ENCODE measurements around the gene NAA60.
A peak's percentile ranks its signal among the peaks of the same experiment; 100 is the strongest.
"Not testable (repeated sequence)": the region's sequence is repeated elsewhere in the genome, so short reads cannot be mapped to it uniquely, and the experiment has no call there.

NAA60 gene

DNA sequence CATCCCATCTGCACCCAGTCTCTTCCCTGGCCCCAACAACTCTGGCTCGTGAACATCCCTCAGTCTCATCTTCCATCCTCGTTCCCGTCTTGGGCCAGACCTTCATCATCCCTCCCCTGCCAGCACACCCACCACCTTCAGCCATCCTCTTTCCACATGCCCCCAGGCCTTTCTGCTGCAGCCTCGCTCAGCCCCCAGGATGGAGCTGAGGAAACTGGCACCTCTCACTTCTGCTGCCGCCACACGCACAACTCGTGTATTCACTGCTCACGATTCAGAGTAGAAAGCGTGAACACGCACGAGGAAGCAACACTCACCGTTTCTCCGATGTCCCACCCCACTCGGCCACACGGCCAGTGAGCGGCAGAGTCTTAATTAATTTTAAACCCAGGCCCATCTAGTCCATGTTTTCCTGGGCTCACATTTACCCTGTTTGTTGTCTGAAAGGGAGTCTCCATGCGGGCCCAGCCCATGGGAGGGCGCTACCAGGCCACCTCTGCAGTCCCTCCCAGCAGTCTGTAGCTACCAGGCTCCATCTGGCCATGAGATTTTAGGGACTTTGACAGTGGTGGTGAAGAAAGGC, 39.3 kb downstream of the NAA60 start:
- no peak for DNase-seq (ENCODE audit: low read depth in 2 of 2)

DNA sequence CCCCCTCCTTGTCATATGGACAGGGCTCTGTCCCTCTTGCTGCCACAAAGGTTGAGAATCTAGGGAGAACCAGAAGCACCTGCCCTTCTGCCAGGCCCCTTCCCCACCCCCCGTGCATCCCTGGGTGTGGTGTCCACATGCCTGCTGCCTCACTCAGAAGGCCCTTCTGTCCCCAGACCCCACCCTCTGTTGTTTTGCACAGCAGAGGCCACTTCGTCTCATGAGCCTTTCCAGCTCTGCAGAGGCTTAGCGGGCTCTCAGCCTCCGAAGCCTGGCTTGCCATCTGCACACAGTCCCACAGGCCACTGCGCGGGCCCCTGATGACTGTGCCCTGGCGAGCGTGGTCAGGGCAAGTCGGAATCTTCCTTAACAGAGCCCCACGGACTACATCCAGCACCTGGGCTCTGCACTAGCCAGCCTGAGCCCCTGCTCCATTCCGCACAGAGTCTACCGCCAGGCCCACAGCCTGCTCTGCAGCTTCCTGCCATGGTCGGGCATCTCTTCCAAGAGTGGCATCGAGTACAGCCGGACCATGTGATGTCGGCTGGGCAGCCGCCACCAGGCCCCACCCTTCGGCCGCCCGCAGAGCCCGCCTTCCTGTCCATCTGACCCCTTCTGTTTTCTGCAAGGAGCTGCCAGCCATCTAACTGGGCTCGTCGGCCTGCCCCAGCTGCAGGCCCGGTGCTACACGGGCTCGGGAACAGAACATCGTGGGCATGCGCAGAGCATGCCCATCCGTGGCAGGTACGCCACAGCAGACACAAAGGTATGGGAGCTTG, 41.0 kb downstream of the NAA60 start:
- DNase-seq (ENCODE audit: low read depth in 2 of 2), result no peak

DNA sequence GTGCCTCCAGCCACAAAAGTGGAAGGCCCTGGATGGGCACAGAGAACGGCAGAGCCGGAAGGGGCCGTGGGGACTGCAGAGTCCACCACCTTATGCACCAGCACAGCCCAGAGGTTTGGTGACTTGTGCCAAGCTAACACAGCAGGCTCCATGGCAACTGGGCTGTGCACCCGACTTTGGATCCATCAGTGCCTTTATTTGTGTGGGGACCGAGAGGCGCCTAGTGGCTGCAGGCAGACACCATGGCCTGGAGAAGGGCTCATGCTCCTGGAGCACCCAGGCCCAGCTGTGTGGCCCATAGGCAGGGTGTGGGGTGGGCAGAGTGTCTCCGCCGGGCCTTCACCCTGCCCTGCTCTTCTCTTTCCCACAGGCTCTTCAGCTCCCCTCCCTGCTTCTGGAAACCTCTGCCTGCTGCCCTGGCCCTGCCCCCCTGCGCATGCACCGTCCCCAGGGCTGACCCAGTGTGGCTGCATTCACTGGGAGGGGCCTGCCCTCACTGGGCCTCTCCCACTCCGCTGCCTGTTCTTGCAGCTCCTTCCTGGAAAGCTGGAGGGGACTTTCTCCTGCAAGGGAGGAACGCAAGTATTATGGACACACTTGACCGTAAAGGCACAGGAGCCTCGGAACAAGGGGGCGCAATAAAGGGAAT, 41.7 kb downstream of the NAA60 start:
- no peak for DNase-seq (ENCODE audit: low read depth in 2 of 2)

DNA sequence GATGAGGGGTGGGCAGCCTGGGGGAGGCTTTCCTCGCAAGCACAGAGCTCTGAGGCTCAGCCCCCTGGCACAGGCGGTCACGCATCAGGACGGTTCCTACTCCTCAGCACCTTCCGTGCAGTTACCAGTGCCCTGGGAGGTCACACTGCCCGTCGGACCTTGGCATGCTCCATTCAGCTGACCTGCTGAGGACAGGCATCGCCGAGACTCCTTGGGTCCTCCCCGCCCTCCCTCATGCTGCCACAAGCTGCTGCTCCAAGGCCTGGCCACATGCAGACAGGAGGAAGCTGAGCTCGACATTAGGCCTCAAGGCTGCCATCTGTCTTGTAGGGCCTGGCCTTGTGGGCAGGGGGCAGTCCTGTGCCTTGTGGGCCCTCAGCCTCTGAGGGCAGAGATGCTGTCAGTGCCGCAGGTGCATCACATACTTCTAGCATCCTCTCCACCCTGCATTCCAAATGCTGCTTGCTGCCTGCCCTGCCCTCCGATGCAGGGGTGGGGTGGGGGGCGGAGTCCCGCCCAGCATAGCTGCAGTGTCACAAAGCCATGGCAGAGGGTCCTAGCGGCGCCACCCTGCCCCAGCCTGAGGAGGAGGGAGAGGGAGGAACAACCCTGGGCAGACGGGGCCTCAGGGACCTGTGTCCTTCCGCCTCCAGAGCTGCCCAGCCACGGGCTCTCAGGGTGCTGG, 42.5 kb downstream of the NAA60 start:
- DNase-seq (ENCODE audit: low read depth in 2 of 2), result no peak

DNA sequence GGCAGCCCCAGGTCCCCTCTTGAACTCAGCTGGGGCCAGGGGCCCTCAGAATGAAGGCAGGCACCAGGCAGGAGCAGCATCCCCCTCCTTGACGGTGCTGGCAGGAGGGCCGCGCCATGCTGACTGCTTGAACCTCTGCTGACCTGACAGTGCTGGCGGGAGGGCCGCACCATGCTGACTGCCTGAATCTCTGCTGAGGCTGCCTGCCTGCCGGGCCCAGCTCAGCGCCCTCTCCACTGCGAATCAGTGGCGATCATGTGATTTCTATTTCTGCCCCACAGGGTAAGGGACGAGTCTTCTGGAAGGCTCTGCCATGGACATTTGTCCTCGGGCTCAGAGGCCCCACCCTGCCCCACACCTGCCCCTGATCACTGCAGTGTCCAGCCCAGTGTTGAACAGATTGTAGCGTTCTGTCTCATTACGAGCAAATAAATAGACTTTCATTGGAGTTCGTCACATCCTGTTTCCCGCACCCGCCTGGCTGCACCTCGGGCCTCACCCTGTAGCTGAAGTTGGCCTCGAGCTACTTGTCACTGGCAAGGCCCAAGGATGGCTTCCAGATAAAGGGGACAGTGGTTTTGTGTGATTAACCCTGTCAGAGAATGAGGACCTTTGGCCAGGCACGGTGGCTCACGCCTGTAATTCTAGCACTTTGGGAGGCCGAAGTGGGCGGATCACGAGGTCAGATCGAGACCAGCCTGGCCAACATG, 43.2 kb downstream of the NAA60 start:
- no peak for DNase-seq (ENCODE audit: low read depth in 2 of 2)

DNA sequence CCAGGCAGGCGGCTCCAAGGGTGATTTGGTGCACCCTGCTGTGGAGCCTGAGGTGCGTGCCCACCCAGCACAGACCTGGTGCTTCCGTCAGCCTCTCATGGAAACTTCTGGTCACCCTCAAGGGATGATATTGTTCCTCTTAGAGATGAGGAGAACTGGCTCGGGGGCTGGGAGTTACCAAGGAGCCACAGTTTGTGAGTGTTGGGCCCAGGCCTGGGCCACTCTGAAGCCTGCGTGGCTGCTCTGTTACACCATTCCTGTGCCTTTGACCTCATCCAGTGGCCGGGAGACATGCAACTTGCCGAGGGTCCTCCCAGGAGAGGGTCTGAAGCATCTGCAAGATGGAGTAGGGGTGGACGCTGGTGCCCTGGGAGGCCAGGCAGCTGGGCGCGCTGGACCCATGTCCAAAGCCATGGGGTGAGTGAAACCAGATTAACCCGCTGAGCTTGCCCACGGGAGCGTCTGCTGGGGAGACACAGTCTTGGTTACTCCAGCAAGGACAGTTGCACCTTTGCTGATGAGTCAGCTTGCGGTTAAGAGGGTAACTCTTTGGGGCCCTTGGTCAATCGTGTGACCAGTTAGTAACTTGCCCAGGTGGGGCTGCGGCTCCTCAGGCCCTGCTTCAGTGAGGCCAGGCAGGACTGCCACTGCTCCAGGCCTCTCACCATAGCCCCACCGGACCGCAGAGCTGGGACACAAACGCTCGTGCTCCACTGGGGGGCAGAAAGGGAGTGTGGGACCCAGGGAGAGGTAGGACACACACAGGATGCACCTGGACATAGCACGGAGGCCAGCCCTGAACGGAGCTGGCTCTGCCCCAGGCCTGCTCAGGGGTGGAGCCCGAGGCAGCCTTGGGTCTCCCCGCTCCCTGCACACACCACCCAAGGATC, 44.3 kb downstream of the NAA60 start:
- no peak for DNase-seq (ENCODE audit: low read depth in 2 of 2)

DNA sequence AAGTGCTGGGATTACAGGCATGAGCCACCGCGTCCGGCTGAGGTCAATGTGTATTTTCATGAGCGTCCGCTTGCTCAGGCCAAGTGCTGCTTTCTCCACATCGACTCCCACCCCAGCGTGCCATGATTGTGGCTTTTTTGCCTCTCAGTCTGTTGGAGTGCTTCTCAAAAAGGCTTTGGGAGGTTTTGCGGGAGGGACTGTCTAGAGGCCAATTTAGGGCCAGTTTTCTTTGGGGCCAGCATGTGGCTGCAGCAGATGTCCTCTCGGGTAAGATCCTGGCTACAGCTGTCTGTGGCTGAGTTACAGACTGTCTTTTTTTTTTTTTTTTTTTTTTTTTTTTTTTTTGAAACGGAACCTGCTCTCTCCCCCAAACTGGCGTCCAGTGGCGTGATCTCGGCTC, 45.3 kb downstream of the NAA60 start:
- no peak for DNase-seq (ENCODE audit: low read depth in 2 of 2)

DNA sequence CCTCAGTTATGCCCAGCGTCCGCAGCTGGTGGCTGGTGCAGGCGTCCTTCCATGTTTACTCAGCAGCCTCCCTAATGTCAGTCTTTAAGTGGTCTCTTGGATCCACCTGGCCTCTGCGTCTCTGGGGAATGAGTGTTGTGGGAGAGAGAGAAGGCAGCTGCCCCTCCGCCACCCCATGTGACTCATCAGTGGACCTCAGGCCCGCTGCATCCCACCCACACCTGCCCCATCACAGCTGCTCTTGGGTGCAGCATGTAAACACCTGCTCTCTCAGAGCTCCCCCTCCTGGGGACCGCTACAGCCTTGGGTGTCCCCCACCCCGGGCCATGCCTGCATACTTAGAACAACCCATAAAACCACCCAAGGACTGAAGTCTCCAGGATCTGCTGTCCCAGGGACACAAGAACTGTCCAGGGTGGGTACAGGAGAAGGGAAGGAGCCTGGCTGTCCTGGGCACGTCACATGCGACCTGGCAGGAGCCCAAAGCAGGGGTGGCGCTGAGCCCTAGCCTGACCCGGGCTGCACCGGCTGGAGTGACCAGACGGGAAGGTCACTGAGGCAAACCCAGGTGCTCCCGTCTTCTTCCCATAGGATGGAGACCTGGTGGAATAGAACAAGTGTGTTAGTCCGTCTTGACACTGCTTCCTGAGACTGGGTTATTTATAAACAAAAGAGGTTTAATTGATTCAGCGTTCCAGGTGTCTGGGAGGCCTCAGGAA, 47.6 kb downstream of the NAA60 start:
- no peak for DNase-seq (ENCODE audit: low read depth in 2 of 2)

DNA sequence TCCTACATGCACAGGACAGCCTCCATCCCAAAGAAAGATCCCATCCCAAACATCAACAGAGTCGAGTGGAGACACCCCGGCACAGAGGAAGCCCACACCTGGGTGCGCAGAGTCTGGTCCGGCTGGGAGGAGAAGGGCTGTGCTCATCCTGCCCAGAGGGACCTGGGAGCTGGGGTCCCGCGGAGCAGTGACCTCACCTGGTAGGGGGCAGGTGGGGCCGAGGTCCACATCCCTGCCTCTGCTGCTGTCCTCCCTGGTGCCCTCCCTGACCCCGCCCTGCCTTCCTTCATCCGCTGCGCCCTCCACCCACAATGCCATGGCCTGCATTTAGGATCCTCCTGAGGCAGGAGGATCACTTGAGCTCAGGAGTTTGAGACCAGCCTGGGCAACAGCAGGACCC, 48.9 kb downstream of the NAA60 start:
- no peak for DNase-seq (ENCODE audit: low read depth in 2 of 2)

DNA sequence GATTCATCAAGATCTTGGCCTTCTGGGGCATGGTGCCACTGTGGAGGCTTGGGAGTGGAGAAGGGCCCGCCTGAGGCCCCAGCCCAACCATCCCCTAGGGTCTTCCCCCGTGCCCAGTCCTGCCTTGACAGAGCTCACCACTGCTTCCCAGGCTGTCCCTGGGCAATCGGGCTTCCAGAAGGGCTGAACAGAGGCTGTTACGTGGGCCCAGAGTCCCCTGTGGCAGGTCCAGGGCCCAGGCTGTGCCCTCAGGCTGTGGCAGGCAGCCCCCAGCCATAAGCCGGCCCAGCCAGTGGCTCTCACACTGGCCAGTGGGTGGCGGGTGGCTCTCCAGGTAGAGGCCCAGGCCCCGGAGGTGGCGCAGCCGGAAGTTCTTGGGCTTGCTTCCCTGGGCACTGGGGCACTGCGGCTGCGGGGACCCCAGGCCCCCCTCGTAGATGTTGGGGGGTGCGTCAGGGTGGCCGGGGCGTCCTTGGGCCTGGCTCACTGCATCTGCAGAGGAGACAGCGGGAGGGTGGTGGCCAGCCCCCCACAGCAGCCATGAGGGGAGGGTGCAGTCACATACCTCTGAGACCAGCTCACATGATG, 51.0 kb downstream of the NAA60 start:
- DNase-seq (ENCODE audit: low read depth in 2 of 2), result no peak

DNA sequence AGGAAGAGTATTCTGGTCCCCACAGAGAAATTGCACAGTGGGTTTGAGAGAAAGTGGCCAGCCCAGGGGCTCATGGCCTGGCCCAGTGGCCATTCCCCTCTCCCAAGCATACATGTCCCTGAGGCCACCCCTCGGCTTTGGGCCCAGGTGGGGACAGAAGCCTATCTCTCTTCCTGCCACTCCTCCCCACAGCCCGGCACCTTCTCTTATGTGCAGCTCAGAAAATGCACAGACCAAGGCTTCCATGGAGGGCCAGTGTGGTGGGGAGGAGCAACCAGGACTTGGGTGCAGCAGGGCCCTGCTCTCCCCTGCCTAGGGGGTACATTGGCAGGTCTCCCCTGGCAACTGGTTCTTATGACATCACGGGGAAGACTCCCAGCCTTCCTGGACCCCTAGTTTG, 51.7 kb downstream of the NAA60 start, which contains the start of gene C16orf90:
Gene C16orf90, minus strand, starts transcription at position 314 of the 400 bp plus-strand sequence. Its CDS starts 68 bp downstream, at position 246.
- no peak for DNase-seq (ENCODE audit: low read depth in 2 of 2)

DNA sequence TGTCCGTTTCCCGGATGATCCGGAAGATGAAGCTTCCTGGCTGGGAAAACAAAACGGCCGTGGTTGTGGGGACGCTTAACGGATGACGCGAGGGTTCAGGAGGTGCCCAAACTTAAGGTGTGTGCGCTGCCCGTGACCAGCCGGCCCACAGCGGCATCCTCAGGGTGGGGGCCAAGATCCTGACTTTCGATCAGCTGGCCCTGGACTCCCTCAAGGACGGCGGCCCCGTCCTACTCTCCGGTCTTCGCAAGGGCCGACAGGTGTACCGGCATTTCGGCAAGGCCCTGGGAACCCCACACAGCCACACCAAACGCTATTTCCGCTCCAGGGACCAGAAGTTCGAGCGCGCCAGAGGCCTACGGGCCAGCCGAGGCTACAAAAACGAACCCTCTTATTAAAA, 52.9 kb downstream of the NAA60 start:
- no peak for DNase-seq (ENCODE audit: low read depth in 2 of 2)

DNA sequence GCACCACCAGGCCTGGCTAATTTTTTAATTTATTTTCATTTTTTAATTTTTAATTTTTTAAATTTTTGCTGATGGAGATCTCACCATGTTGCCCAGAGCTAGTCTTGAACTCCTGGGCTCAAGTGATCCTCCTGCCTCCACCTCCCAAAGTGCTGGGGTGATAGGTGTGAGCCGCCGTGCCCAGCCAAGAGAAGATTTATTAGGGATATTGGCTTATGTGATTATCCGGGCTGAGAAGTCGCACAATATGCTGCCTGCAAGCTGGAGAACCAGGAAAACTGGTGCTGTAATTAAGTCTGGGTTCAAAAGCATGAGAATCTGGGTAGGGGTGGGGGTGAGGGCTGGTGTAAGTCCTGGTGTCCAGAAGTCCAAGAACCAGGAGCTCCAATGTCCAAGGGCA, 54.3 kb downstream of the NAA60 start:
- DNase-seq (ENCODE audit: low read depth in 2 of 2), result no peak

DNA sequence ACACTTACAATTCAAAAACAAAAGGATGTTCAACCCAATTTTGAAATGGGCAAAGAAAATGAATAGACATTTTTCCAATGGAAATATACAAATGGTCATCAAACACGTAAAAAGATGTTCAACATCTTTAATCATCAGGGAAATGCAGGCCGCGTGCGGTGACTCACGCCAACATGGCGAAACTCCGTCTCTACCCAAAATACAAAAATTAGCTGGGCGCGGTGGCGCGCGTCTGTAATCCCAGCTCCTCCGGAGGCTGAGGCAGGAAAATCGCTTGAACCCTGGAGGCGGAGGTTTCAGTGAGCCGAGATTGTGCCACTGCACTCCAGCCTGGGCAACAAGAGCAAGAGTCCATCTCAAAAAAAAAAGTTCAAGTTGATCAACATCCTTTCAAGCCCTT, 55.5 kb downstream of the NAA60 start:
- DNase-seq (ENCODE audit: low read depth in 2 of 2), result no peak

DNA sequence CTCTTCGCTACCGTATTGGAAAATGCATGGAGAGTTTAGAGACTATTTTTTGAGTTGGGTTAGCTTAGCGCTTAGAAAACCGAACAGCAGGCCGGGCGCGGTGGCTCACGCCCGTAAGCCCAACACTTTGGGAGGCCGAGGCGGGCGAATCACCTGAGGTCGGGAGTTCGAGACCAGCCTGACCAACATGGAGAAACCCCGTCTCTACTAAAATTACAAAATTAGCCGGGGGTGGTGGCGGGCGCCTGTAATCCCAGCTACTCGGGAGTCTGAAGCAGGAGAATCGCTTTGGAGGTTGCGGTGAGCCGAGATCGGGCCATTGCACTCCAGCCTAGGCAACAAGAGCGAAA, 57.9 kb downstream of the NAA60 start:
- not testable (repeated sequence) for DNase-seq (ENCODE audit: low read depth in 2 of 2)

DNA sequence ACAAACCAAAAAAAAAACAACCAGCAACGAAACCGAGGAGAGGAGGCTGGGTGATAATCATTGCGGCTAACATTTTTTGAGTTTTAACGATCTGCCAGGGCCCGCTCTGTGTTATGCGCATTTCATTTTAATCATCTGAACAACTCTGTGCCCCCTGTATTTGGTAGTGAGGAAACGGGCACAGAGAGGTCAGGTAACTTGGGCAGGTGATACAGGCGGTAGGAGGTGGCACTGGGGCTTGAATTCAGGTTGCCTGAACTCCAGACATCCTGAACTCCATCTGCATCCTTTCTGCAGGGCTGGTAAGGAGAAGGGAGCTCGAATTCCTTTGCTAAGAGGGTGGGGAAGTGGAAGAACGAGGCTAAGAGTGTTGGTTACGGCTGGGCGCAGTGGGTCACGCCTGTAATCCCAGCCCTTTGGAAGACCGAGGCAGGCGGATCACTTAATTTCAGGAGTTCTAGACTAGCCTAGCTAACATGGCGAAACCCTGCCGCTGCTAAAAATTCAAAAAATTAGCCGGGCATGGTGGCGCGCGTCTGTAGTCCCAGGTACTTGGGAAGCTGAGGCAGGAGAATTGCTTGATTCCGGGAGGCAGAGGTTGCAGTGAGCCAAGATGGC, 58.4 kb downstream of the NAA60 start:
- no peak for DNase-seq (ENCODE audit: low read depth in 2 of 2)

DNA sequence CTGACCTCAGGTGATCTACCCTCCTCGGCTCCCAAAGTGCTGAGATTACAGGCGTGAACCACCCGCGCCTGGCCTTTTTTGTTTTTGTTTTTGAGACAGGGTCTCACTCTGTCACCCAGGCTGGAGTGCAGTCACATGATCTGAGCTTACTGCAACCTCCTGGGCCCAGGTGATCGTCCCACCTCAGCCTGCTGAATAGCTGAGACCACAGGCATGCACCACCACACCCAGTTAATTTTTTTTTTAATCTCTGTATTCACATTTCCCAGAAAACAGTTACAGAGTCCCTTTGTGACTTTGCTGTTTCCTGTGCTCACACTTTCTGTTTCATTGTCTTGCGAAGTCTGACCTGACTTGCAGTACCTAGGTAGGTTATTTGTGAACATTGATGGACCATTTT, 60.0 kb downstream of the NAA60 start:
- DNase-seq (ENCODE audit: low read depth in 2 of 2), result peak in 1 of 2 experiments; percentile 30

DNA sequence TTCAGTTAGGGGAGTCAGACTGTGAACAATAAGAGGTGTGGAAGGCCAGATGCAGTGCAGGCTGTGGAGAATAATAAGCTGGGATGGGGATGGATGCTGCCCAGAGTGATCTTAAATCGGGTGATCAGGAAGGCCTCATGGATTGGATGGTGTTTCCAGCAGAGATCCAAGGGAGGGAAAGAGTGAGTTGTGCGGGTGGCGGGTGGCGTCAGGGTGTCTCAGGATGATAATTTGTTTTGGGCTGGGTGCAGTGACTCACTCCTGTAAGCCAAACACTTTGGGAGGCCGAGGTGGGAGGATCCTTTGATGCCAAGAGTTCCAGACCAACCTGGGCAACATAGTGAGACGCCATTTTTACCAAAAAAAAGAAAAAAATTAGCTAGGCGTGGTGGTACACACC, 65.3 kb downstream of the NAA60 start:
- no peak for DNase-seq (ENCODE audit: low read depth in 2 of 2)

DNA sequence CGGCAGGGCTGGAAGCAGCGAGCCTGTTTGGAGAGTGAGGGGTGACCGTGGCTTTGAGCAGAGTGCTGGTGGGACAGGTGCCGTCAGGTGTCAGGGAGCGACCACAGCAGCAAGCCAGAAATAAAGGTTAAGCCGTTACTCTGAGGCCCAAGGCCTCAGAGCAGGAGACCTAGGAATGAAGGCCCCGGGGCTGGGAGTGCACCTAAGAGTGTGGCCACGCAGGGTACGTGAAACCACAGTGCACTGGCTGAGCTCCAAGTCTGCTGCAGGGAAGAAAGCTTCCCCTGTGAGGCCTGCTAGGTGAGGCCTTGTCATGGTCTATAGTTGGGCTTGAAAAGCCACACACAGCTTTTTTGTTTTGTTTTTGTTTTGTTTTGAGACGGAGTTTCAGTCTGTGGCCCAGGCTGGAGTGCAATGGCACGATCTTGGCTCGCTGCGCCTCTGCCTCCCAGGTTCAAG, 66.0 kb downstream of the NAA60 start:
- DNase-seq (ENCODE audit: low read depth in 2 of 2), result peak; percentile 31 to 55

Measured in stimulated activated CD4-positive, alpha-beta T cell treated with anti-CD3 and anti-CD28 coated beads, Interleukin-12 subunit alpha, Interleukin-12 subunit beta, amount 100 ng/mL, for 24 hours (primary cell).